ENCODE measurements around the gene ZDHHC11B.

DNA sequence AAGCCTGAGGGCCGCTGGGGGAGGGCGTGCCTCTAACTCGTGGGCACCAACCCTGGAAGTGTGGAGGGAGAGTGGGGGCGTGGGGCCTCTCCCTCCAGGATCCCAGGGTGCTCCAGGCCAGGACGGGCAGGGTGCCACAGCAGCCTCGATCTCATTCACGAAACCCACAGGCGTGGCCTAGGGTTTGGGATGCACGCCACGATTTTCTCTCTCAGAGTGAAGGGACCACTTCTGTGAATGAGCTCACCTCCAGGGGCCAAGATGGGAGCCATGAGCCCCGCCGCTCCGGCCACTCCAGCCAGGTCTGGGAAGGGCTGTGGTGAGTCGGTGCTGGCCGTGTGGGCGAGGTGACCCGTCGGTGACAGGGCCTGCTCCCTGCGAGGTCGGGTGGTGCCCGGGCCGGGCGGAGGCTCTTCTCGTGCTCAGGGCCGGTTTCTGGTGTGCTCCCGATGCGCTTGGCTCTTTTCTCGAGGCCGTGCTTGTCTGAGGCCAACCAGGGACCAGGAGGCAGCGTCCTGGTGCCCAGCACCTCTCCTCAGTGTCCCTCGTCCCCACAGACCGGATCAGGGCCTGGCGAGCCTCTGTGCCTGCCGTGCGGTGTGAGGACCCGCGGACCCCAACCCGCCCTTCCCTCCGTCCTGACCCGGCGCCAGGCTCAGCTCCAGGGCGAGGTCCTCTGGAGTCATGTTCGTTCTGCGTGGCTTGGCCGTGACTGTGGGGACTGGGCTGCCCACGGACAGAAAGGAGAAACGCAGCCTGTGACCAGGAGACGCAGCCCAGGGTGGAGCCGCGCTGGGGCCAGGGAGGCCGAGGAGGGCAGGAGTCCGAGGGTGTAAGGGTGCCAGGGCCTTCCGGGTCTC lies 122.4 kb downstream of the ZDHHC11B start:
- no peak for TF ChIP-seq POLR2AphosphoS5 (IDR thresholded peaks at IDR 0.05)
- no peak for TF ChIP-seq CTCF (IDR thresholded peaks at IDR 0.05)

Measured in esophagus muscularis mucosa (tissue), 3 donors.